AG04450 (cell line): ENCODE results near the gene MPND. TPM values are rescaled to one million over a fixed set of nuclear protein-coding genes. Genes with fewer than 3 reads are reported as not detected.

Source experiments
- CTCF ChIA-PET: fragments of 300-600, 350-600 bp; formaldehyde crosslinking; extraction: SDS; loops from one replicate; lab custom pipeline; 2022; ENCODE audit warnings: antibody characterized with exemption, inconsistent platforms; lab: Charles Lee
- POLR2A ChIA-PET: fragments of 350-600 bp; formaldehyde crosslinking; extraction: SDS; loops from one replicate; lab custom pipeline; 2021; ENCODE audit warnings: antibody characterized with exemption, inconsistent platforms; lab: Yijun Ruan, JAX
- DNase-seq: peaks from one replicate; pipeline ENCODE4 v3.0.0-alpha.2; 2011; ENCODE audit warnings: low read depth, low spot score
- H3K27ac ChIP-seq: one replicate; pipeline ENCODE4 v1.5.1; 2012; ENCODE audit warnings: low read depth, low read length, control low read depth
- H3K27me3 ChIP-seq: one replicate; pipeline ENCODE4 v1.6.0; 2012; ENCODE audit warnings: low read length; ENCODE audit not compliant: control insufficient read depth, insufficient read depth
- H3K4me3 ChIP-seq: 2 replicates; pipeline ENCODE4 v1.5.1; 2011; ENCODE audit warnings: mild to moderate bottlenecking, low read depth, low read length, control low read depth
- H3K9me3 ChIP-seq: 2 replicates; pipeline ENCODE4 v1.5.1; 2012; ENCODE audit warnings: low read length; ENCODE audit not compliant: control insufficient read depth, insufficient read depth
- CTCF ChIP-seq: IDR thresholded peaks from 2 replicates; pipeline ENCODE4 v1.5.1; 2011; ENCODE audit warnings: low read depth, low read length, control low read depth, inconsistent platforms
- polyA minus RNA-seq: library from RNA; depleted of rRNA, polyadenylated mRNA; stranded (reverse); fragments of >200 nt; gene quantifications from 2 replicates; pipeline ENCODE4 v1.2.3, GENCODE V29; 2011; rRNA and poly(A)+ RNA removed
- polyA plus RNA-seq: library from polyadenylated mRNA; depleted of rRNA; stranded (reverse); fragments of >200 nt; gene quantifications from 2 replicates; pipeline ENCODE4 v1.2.3, GENCODE V29; 2011; rRNA removed

MPND gene
- 5.1 and 6.5 TPM in 2 replicates for polyA plus RNA-seq
- 6.7 TPM in 2 replicates for polyA minus RNA-seq

GRCh38 chr19:4343370-4344307 is at the start of gene MPND:
TSS of gene MPND (plus strand) at chr19:4343562. CDS start at chr19:4343594, 32 bp downstream.
- POLR2A ChIA-PET: interaction anchor here (0.6 to 1.8 kb wide), 12 partner anchors 9 to 844 kb away, joined by 3 to 13 read pairs (median 4); partner anchors contain the start of gene HDGFL2
- no peaks in the 10 kb centered on the region; the same call in 1 of the 2 replicates for H3K9me3 ChIP-seq
- no peak for TF ChIP-seq CTCF
- CTCF ChIA-PET: interaction anchor here (1.0 to 2.7 kb wide), 5 partner anchors 9 to 77 kb away, joined by 4 to 54 read pairs (median 5); partner anchors contain the start of gene SH3GL1
- peak within 1 kb of the TSS; percentile 72 for H3K4me3 ChIP-seq
- no peaks in the 10 kb centered on the region for H3K27me3 ChIP-seq
- peak within 1 kb of the TSS; percentile 83 for H3K27ac ChIP-seq
- peak; percentile 24 for DNase-seq

GRCh38 chr19:4294389-4294788 is 49.0 kb upstream of the MPND start:
- ChIA-PET POLR2A (no interaction called here), CTCF (no interaction called here)
- no peak for DNase-seq
- H3K4me3 ChIP-seq: no peak overlapping the region
- no peaks in the 10 kb centered on the region; the same call in 1 of the 2 replicates for H3K9me3 ChIP-seq
- no peak overlapping the region for H3K27ac ChIP-seq
- H3K27me3 ChIP-seq: peaks cover 4% of the 10 kb centered on the region
- TF ChIP-seq CTCF: no peak

GRCh38 chr19:4295972-4296771 is 47.2 kb upstream of the MPND start:
- Histone ChIP-seq H3K27me3 (no peaks in the 10 kb centered on the region), H3K4me3 (no peak overlapping the region), H3K27ac (no peak overlapping the region), H3K9me3 (no peaks in the 10 kb centered on the region)
- POLR2A ChIA-PET: interaction anchor here (0.6 to 0.7 kb wide), 2 partner anchors 38 to 49 kb away, joined by 3 to 4 read pairs; partner anchors contain the start of gene YJU2
- DNase-seq: no peak
- CTCF ChIA-PET: no interaction called here
- TF ChIP-seq CTCF: no peak

- POLR2A ChIA-PET: no interaction called here
- CTCF ChIA-PET: interaction anchor here (0.7 to 0.9 kb wide), 2 partner anchors 31 to 102 kb away, joined by 3 to 4 read pairs; partner anchors contain the start of gene SH3GL1
- no peak overlapping the region for H3K4me3 ChIP-seq
- no peak overlapping the region for H3K27ac ChIP-seq
- no peaks in the 10 kb centered on the region for H3K9me3 ChIP-seq
- H3K27me3 ChIP-seq: no peaks in the 10 kb centered on the region
- TF ChIP-seq CTCF: no peak
- no peak for DNase-seq
Observed at GRCh38 chr19:4297901-4298809, 45.2 kb upstream of the MPND start.
